ENCODE measurements around the gene TBR1.
A peak's percentile ranks its signal among the peaks of the same experiment; 100 is the strongest.

Gene TBR1

DNA sequence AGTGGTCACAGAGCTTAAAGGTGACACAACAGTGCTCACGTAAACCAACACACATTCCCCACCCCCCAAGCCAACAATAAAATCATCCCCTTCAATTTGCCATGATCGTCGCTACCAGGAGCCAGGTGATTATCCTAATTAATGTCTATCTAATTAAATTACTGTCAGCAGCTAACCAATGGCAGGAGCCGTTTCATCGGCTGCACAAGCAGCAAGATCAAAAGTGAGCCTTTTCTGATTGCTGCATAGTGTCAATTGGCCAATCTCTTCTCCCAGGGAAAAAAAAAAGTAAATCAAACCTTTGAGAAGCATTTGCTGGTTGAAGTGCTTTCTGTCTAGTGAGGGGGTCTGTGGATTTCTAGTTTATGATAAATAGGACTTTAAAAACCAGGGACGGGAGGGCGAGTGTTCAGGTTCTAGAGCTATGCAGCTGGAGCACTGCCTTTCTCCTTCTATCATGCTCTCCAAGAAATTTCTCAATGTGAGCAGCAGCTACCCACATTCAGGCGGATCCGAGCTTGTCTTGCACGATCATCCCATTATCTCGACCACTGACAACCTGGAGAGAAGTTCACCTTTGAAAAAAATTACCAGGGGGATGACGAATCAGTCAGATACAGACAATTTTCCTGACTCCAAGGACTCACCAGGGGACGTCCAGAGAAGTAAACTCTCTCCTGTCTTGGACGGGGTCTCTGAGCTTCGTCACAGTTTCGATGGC is at the start of gene TBR1:
Gene TBR1, plus strand, starts transcription at position 311 of the 721 bp plus-strand sequence. Its CDS starts 114 bp downstream, at position 425.
- DNase-seq (ENCODE audit: low spot score): no peak

DNA sequence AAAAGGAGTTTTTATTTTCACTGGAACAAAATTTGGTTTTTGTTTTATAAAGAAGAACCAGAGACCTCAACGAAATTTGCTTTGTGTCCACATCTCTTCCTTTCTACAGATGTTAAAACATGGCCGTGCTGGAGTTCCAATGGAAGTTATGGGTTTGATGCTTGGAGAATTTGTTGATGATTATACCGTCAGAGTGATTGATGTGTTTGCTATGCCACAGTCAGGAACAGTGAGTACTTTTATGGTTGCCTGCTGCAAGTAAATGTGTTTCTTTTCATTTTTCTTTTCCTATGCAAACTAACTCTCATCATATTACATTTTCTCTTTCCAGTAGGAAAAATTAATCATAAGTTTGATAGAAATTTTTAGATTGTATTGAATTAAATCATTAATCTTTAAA is 48.4 kb upstream of the TBR1 start:
- no peak for DNase-seq (ENCODE audit: low spot score)

DNA sequence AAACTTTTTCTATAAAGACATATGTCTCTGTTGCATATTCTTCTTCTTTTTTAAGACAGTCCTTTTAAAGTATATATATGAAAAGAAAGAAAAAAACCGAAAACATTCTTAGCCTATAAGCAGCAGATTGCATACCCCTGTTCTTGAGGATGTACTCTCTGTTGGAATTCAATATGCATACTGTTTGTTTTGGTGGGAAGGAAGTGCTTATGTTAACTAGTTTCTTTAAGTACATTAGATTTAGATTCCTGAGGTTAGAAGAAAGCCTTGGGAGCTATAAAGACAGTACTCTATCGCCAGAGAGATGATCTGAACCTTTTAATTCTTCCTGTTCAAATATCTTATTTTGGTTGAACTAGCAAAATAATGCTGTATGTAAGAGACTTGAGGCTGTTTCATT is 46.8 kb upstream of the TBR1 start:
- no peak for DNase-seq (ENCODE audit: low spot score)

DNA sequence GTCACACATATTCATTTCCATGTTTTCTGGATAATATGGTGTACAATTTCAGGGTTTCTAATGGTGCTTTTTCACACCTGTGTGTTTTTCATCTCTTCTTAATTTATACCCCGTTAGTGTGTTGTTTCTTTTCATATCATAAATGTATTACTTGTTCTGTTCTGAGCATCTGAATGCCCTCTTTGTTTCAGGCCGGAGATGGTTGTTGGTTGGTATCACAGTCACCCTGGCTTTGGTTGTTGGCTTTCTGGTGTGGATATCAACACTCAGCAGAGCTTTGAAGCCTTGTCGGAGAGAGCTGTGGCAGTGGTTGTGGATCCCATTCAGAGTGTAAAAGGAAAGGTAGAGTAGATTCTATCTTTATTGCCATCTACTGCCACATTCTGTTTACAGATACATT is 45.1 kb upstream of the TBR1 start:
- DNase-seq (ENCODE audit: low spot score): no peak

DNA sequence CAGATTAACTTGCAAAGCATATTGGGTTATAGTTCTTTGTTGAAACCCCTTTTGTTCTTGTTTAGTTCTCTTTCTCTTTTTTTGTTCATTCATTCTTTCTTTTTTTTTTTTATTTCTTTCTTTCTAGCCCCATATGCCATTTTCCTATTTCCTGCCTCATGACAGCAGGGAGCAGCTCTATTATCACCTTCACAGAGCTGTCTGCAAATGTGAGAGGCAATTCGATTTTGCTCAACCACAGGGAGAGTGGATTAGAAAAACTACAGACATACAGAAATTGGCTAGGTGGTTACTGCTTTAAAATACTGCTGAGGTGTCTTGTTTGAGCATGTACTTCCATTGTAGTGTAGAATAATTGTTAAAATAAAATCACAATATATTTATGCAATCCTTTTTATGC is 44.2 kb upstream of the TBR1 start:
- no peak for DNase-seq (ENCODE audit: low spot score)

DNA sequence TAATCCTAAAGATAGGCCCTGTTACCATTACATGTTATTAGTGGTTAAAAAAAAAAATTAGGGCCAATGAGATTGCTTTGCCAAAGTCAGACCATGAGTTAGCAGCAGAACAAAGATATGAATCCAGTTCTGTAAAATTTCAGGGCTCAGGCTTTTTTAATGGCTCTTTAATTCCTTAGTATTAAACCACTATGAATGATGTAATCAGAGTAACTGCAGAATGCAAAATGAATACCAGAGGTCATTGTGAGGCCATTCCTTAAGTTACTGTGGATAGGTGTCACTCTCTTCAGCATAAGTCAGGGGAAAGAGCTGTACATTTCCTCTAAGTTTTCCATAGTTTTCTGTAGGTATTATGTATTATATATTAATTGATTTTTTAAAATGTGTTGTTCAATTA is 42.2 kb upstream of the TBR1 start:
- DNase-seq (ENCODE audit: low spot score): no peak

DNA sequence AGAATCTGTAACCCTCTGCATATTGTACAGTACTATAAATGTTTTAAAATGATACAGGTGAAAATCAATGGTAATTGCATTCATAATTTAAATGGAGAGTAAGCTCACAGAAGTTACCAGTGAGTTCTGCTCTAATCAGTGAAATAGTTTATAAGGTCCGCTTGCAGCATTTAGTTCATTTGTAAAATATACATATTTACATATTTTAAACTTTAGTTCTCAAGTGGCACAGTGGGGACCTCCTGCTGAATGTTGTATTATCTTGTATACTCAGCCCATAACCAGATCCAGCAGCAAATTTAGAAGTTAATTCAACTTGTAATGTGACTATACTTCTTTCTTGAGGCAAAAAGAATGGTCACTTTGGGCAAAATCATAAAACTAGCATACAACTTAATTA is 41.7 kb upstream of the TBR1 start:
- DNase-seq (ENCODE audit: low spot score): no peak

DNA sequence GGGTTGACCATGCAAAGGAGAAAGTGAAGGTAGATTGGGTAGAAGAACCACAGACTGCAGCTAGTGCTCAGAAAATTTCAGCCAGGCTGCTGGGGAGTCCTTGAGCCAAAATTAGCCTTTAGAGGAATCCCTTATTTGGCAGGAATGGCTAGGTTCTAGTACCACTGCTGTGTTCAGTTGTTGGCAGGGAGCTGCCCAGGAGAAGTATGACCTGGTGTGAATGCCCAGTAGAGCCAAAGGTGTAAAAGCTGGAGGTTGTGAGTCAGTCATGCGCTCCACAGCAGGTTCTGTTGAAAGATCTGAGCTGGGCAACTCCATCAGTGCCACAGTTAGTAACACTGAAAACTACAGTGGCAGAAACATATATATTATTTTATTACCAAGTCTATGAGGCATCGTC is 36.4 kb upstream of the TBR1 start:
- no peak for DNase-seq (ENCODE audit: low spot score)

DNA sequence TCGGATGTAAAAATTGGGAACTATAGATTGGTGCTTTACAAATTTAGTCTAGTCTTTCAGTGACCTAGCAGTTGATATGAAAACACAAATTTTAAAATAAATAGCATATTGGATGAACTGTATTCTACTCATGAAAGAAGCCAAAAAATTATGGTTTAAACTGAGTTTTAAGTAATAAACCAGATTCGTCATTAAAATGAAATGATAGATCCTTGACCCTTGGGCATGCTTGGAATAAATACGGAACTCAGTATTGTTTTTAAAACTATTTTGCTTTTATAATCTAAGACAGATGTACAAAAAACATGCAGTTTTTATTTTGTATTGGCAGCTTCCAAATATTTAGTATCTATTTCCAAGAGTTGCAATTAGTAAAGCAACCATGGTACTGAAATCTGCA is 34.6 kb upstream of the TBR1 start:
- DNase-seq (ENCODE audit: low spot score): no peak

DNA sequence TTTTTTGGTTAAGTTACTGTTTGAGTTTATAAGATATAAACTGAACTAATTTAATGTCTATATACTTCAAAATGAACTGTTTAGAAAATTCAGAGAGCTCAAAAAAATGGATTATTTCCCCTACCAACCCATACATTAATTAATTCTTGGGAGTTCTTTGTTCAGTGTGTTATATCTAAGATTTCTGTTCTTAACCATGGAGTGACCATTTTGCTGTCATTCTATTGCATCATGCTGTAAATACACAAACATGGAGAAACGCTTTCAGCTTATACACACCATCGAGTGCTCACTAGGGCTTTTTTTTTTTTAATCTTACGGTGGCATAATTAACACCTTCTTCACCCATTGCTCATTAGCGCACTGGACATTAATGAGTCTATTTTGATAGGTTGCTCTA is 33.4 kb upstream of the TBR1 start:
- no peak for DNase-seq (ENCODE audit: low spot score)

DNA sequence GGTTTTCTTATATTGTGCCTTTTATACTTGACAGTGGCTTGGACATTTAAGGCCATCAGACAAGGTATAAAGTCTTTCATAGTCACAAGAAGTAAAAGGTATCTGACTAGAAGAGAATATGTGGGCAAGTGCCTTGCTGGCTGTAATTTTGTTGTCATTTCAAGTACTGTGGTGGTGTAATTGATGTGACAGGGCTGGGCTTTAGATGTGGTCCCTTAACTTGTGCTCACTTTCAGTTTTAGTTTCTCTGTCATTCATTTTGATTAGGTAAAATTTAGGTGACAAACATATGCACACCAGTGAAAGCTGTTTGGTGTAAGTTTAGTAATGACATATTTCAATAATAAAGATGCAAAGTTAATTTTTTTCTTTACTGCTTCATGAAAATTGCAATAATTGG is 31.2 kb upstream of the TBR1 start:
- no peak for DNase-seq (ENCODE audit: low spot score)

DNA sequence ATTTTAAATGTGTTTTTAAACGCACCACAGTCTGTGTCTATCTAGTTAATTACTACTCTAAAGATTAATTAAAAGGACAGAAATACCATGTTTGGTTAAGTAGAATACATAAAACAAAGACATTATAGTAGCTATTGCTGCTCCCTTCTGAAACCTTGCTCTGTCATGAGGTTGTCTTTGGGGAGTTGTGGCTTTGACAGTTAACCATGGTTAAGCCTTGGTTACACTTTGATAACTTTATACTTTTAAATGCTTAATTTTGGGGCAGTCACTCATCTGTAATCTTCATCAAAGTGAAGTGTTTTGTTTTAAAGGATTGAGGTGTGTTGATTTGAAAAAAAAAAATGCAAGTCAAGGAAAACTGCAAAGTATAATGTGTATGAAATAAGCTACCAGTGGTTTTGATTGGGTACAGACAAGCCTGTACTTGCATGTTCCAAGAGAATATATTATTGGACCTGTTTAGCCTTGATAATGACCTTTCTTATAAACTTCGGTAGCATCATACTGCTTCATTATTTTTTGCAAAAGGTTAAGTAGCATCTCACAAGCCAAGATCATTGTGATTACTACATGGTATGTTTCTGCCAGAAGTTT is 29.8 kb upstream of the TBR1 start:
- DNase-seq (ENCODE audit: low spot score): no peak

DNA sequence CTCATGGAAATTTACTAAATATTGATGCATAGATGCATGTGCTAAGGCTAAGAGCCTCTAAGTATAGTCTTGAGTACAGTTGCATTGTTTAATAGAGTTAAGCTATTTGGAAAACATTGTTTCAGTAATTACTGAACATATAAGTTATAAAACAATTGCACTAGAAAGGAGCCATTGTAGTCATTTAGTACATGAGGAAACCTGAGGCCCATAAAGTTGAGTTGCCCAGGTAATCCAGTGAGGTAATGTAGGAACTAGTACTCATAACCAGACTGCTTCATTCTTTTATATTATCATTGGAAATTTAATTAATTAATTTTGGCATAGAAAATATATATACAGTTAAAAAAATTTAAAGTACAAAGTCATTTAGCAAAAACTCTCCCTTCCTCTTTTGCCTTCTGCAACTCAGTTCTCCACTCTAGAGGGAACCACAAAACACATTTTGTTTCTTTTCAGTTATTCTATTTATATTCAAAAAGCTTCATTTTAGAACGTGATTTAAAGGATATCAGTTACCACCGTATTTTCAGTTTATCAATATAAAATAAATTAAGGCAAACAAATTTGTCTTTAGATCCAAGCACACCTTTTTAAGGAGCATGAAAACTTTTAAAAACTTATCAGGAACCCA is 27.8 kb upstream of the TBR1 start:
- DNase-seq (ENCODE audit: low spot score): no peak

DNA sequence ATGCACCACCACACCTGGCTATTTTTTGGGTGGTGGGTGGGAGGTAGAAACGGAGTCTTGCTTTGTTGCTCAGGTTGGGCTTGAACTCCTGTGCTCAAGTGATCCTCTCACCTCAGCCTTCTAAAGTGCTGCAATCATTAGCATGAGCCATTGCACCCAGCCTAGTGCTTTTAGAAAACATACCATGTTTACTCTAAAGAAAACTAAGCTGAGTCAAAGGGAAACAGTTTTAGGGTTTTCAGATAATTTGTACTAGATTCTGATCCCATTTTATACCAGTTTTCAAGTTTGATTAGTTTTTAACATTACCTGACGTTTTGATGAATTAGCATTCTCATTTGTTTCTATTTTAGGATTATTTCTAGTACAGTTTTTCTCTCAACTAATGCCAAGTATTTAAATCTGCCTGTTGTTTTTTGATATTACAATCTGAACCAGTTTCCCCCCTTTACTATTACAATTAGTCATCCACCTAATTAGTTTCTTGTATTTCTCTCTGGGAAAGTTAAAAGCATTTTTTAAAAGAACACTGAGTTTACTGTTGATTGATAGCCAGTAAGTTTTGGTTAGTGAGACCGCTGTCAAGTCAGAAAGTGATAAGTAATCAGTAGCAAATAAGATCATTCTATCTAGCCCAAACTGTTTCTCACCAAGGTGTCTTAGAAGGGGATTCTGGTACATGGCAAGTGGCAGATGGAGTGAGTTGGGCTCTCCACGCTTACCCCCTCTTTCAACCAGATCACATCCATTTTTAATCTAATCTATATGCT is 24.2 kb upstream of the TBR1 start:
- DNase-seq (ENCODE audit: low spot score): no peak

DNA sequence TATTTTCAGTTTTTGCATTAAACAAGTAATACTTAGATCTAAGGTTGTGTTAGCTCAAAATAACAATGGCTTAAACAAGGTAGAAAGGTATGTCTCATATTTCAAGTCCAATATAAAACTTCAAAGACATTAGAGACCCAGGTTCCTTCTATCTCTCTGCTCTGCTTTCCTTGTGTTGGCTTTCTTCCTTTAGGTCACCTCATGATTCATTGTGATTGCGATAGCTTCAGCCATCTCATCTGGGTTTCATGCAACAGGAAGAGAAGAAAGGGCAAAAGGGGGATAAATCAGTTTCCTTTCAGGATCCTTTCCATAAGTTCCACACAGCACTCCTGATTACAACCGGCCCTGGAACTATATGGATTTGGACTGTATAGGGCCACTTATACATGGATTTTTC is 16.0 kb upstream of the TBR1 start:
- DNase-seq (ENCODE audit: low spot score): no peak

DNA sequence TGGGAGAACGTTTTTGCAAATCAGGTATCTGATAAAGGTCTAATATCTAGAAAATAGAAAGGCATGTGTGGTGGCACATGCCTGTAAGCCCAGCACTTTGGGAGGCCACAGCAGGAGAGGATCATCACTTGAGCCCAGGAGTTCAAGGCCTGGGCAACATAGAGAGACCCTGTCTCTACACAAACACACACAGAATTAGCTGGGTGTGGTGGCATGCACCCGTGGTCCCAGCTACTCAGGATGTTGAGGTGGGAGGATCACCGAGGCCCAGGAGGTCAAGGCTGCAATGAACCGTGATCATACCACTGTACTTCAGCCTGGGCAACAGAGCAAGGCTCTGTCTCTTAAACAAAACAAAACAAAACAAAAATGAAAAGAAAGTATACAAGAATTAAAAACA is 13.8 kb upstream of the TBR1 start:
- DNase-seq (ENCODE audit: low spot score): no peak

DNA sequence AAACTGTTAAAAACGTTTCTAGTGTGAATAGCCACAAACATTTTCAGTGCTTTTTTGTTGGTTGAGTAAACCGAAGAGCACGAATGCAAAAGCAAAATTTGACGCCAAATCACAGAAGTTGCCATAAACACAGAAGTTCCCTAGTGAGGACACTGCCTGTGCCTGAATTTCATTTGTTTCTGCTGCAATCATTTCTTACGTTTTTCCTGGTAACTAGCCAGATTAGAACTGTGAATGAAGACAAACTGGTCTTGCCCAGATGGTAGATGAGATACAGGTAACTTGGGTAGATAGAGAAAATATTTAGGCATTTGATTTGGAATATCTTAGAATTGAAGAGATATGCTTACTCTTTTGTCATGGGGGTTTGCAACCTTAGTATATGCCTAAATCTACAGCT is 9.8 kb upstream of the TBR1 start:
- DNase-seq (ENCODE audit: low spot score): no peak

DNA sequence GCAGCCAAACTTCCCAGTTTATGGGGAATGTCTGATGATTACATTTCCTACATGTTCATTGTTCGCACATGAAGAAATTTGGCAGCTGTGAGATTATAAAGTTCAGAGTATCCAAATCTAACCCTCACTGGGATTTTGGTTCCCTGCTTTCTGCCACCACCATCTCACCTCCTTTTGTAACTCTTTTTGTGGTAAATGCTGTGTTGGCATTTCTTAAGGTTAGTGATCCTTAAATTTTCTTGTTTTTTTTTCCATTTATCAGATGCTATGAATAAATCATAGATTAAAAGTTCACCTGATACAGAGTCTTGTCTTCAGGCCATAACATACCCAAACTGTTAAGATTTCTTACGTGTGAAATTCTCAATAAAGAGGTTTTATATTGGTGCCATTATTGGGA is 8.5 kb upstream of the TBR1 start:
- no peak for DNase-seq (ENCODE audit: low spot score)

DNA sequence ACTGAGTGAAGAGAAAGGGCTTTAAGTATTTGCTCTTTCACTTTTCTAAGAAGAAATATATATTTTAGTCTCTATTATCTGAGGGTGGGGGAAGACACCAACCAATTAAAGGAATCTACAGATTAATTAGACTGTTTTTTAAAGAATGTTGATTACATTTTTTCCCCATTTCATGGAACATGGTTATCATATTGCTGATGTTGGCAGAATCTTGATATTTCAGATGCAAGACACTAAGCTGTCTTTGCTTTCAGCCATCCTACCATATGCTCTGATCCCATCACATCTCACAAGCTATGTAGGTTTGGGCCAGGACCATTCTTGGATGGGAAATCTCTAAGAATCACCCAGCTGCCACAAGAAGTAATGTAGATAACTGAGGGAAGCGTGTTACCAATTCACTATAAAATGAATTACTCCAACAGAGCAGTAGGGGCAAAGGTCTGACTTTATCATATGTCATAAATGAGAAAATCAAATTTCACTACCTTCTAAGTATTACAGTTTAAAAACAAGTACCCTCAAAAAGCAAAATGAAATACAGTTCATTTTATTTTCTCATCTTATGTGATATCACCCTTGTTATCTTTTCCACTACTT is 6.7 kb upstream of the TBR1 start:
- no peak for DNase-seq (ENCODE audit: low spot score)

DNA sequence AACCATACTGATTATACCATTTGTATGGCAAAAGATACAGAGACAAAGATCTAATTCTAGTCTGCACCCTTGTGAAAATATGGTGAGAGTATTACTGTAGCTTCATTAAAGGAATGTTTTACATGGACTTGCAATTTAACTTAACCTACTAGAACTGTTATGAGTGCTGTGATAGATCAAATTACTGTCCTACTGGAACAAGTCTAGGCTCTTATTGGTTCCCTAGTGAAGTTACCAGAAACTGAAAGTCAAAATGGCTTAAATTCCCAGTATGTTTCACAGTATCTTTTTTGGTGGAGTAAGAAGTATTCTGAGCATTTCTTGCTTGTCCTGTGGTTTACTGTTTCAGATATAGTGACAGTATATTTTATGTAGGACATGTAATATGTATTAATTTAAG is 3.8 kb upstream of the TBR1 start:
- no peak for DNase-seq (ENCODE audit: low spot score)

DNA sequence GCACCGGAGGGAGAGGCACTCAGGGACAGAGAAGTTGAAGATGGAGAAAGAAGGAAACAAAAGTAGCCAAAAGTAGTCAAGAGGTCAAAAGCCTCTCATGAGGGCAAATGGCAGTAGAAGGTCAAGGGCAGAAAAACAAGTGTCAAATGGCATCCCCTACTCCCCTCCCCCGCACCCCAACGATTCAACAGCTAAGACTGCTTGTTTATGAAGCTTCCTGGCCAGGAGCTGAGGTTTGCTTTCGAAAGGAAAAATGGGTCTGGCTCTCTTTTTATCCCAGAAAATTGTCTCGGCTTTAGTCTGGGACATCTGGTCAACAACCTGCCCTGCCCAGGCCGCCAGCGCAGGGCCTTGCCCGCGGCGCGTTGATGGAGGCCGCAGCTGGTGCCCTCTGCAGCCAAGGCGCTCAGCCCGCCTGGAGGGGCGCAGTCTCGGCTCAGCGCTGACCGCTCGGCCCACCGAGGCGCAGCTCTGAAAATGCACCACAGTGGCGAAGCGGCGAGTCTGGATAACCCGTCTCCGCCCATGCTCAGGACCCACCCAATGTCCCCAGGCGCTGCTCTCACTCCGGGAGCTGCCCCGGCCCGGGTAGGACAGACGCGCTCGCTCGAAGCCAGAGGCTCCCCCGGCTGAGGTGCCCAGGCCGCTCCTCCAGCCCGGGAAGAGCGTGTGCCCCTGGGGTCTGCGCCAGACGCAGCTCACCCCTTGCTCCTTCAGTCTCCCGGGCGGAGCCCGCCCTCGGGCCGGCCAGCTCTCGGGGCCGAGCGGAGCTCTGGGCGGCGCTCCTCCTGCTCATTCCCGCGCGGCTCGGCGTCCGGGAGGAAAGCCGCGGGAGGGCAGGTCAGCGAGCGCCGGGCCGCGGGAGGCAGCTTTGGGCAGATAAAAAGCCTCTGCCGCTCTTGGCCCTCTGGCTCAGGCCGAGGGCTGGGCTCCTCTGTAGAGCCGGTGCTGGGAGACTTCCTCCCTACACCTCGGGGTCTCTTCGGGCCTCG is 1.8 kb upstream of the TBR1 start:
- peak; percentile 84 for DNase-seq (ENCODE audit: low spot score)
